ENCODE measurements around the gene MYOF. TPM values are rescaled to one million over a fixed set of nuclear protein-coding genes. Genes with fewer than 3 reads are reported as not detected.
"Not testable (repeated sequence)": the region's sequence is repeated elsewhere in the genome, so short reads cannot be mapped to it uniquely, and the experiment has no call there.

Gene MYOF
- total RNA-seq, 1 experiment from 2014 or later, result 376 TPM

DNA sequence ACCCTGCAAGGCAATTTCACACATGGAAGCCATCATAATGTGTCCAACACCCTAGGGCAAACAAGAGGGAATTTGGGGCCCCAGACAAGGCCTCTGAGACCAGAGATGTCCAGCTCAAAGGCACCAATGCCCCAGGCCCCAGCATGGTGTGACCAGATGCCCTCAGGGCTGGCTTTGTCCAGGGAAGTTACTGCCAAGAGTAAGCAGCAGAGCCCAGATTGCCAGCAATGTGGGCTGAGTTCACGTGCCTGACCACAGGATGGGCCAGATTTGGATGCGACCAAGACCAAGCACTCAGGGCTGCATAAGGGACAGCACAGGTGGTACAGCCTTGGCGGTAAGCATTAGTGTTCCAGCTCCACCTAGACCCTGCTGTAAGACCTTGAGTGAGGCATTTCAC, 12.7 kb downstream of the MYOF start:
- CTCF ChIA-PET, result interaction anchor here (1.0 kb wide), 1 partner anchor 12 kb away, joined by 3 read pairs; the partner anchor contains the start of gene MYOF
- Histone ChIP-seq H3K9me3 (ENCODE audit: control insufficient read depth, insufficient read depth, low read depth, low read length) (peaks cover 4% of the 10 kb centered on the region; the same call in 1 of the 2 replicates), H3K4me1 (ENCODE audit: control insufficient read depth, insufficient read depth, low read length) (peaks cover 92% of the 10 kb centered on the region), H3K4me3 (ENCODE audit: low read depth in 2 of 2, low read length in 2 of 2) (no peak overlapping the region), H3K27me3 (ENCODE audit: control insufficient read depth, insufficient read depth, low read length) (no peaks in the 10 kb centered on the region), H3K27ac (ENCODE audit: low read length) (peak overlapping the region; percentile 100), H3K36me3 (ENCODE audit: control insufficient read depth, insufficient read depth, low read length) (no peaks in the 10 kb centered on the region; the same call in 1 of the 2 replicates)
- intact Hi-C loops (cut with micrococcal nuclease; ENCODE audit: unreplicated experiment), result no loop called here
- no peak for DNase-seq (ENCODE audit: low read depth, low spot score)
- no peak for ATAC-seq
- in situ Hi-C loops (cut with HindIII; ENCODE audit: low pct_unique_long_range_greater_than_20kb, low sequenced_read_pairs), result no loop called here
- POLR2A ChIA-PET, result interaction anchor here (0.6 to 1.2 kb wide), 2 partner anchors 11 to 98 kb away, joined by 3 read pairs; no protein-coding TSS in a partner anchor
- TF ChIP-seq, protein P1, sequence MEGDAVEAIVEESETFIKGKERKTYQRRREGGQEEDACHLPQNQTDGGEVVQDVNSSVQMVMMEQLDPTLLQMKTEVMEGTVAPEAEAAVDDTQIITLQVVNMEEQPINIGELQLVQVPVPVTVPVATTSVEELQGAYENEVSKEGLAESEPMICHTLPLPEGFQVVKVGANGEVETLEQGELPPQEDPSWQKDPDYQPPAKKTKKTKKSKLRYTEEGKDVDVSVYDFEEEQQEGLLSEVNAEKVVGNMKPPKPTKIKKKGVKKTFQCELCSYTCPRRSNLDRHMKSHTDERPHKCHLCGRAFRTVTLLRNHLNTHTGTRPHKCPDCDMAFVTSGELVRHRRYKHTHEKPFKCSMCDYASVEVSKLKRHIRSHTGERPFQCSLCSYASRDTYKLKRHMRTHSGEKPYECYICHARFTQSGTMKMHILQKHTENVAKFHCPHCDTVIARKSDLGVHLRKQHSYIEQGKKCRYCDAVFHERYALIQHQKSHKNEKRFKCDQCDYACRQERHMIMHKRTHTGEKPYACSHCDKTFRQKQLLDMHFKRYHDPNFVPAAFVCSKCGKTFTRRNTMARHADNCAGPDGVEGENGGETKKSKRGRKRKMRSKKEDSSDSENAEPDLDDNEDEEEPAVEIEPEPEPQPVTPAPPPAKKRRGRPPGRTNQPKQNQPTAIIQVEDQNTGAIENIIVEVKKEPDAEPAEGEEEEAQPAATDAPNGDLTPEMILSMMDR (IDR thresholded peaks at IDR 0.05), result no peak
- peak; percentile 59 for TF ChIP-seq POLR2AphosphoS5 (IDR thresholded peaks at IDR 0.05; ENCODE audit: low read depth, low read length)
- BruUV-seq (replicated peaks), result no TSS peak

DNA sequence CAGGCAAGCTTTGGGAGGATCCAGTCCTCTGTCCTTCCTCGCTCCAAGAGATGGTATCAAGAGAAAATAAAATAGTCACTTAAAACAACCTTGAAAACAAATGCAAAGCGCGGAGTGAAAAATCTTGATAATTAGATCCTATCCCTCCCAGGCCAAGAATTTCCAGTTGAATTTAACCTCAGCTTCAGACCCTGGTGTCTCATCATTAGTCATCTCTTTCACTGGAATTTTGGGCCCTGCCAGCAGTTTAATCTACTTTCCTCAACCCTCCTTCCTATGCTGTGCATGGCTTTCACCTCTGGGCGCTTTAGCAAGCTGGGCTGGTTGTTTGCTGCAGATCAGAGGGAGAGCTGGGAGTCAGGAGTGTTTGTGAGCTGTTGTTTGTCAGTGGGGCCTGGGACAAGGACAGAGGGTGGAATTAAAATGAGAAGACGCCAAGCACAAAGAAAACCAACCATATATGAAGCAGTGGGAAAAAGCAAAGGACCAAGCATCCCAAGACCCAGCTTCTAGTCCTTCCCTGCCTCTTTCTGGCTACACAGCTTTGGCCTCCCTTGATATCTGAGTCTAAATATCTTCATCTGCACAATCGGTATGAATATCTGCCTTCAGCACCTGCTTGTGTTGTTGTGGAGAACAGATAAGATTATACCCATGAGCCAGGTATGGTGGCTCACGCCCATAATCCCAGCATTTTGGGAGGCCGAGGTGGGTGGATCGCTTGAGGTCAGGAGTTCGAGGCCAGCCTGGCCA, 13.5 kb downstream of the MYOF start:
- peak; percentile 55; the same call in 1 of the 2 replicates for TF ChIP-seq POLR2AphosphoS5 (IDR thresholded peaks at IDR 0.05; ENCODE audit: low read depth, low read length)
- TF ChIP-seq TCF7L2 (IDR thresholded peaks at IDR 0.05; ENCODE audit: low read depth, low read length), result no peak
- no peak for TF ChIP-seq SIN3A (IDR thresholded peaks at IDR 0.05; ENCODE audit: borderline replicate concordance, insufficient read depth, low read depth, low read length)
- TF ChIP-seq, protein P2, sequence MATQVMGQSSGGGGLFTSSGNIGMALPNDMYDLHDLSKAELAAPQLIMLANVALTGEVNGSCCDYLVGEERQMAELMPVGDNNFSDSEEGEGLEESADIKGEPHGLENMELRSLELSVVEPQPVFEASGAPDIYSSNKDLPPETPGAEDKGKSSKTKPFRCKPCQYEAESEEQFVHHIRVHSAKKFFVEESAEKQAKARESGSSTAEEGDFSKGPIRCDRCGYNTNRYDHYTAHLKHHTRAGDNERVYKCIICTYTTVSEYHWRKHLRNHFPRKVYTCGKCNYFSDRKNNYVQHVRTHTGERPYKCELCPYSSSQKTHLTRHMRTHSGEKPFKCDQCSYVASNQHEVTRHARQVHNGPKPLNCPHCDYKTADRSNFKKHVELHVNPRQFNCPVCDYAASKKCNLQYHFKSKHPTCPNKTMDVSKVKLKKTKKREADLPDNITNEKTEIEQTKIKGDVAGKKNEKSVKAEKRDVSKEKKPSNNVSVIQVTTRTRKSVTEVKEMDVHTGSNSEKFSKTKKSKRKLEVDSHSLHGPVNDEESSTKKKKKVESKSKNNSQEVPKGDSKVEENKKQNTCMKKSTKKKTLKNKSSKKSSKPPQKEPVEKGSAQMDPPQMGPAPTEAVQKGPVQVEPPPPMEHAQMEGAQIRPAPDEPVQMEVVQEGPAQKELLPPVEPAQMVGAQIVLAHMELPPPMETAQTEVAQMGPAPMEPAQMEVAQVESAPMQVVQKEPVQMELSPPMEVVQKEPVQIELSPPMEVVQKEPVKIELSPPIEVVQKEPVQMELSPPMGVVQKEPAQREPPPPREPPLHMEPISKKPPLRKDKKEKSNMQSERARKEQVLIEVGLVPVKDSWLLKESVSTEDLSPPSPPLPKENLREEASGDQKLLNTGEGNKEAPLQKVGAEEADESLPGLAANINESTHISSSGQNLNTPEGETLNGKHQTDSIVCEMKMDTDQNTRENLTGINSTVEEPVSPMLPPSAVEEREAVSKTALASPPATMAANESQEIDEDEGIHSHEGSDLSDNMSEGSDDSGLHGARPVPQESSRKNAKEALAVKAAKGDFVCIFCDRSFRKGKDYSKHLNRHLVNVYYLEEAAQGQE (IDR thresholded peaks at IDR 0.05; ENCODE audit: insufficient read depth in 1 of 2, low read depth in 2 of 2, low read length in 1 of 2), result 0 out of 4 replicates have a peak, but pooled peaks of 1 of the 2 experiments have one; percentile 26
- Histone ChIP-seq H3K27ac (ENCODE audit: low read length) (peak overlapping the region; percentile 100), H3K27me3 (ENCODE audit: control insufficient read depth, insufficient read depth, low read length) (no peaks in the 10 kb centered on the region), H3K4me1 (ENCODE audit: control insufficient read depth, insufficient read depth, low read length) (peaks cover 92% of the 10 kb centered on the region), H3K9me3 (ENCODE audit: control insufficient read depth, insufficient read depth, low read depth, low read length) (peaks cover 4% of the 10 kb centered on the region; the same call in 1 of the 2 replicates), H3K36me3 (ENCODE audit: control insufficient read depth, insufficient read depth, low read length) (no peaks in the 10 kb centered on the region), H3K4me3 (ENCODE audit: low read depth in 2 of 2, low read length in 2 of 2) (no peak overlapping the region)
- POLR2A ChIA-PET, result interaction anchor here (1.2 kb wide), 1 partner anchor 10 kb away, joined by 3 read pairs; no protein-coding TSS in a partner anchor
- DNase-seq (ENCODE audit: low read depth, low spot score) (peak; percentile 89), ATAC-seq (peak; percentile 62)
- CTCF ChIA-PET, result interaction anchor here (0.9 kb wide), 1 partner anchor 14 kb away, joined by 3 read pairs; the partner anchor contains the start of gene MYOF
- intact Hi-C loops (cut with micrococcal nuclease; ENCODE audit: unreplicated experiment) (no loop called here), in situ Hi-C loops (cut with HindIII; ENCODE audit: low pct_unique_long_range_greater_than_20kb, low sequenced_read_pairs) (no loop called here)
- no TSS peak for BruUV-seq (replicated peaks)

DNA sequence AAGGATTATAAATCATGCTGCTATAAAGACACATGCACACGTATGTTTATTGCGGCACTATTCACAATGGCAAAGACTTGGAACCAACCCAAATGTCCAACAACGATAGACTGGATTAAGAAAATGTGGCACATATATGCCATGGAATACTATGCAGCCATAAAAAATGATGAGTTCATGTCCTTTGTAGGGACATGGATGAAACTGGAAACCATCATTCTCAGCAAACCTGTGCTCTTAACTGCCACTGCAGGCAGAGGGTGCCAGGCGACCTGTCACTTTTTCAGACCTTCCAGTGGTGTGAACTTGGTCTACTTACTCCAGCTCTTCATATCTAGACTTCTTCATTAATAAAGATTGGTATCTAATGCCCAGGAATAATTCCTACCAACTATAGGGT, 14.5 kb downstream of the MYOF start:
- BruUV-seq (replicated peaks); H3K27me3 ChIP-seq (ENCODE audit: control insufficient read depth, insufficient read depth, low read length); ATAC-seq; DNase-seq (ENCODE audit: low read depth, low spot score); H3K4me3 ChIP-seq (ENCODE audit: low read depth in 2 of 2, low read length in 2 of 2); in situ Hi-C loops (cut with HindIII; ENCODE audit: low pct_unique_long_range_greater_than_20kb, low sequenced_read_pairs); H3K36me3 ChIP-seq (ENCODE audit: control insufficient read depth, insufficient read depth, low read length); H3K9me3 ChIP-seq (ENCODE audit: control insufficient read depth, insufficient read depth, low read depth, low read length); intact Hi-C loops (cut with micrococcal nuclease; ENCODE audit: unreplicated experiment); POLR2A ChIA-PET: not testable (repeated sequence)
- H3K27ac ChIP-seq (ENCODE audit: low read length), result peak overlapping the region; percentile 100
- CTCF ChIA-PET, result interaction anchor here (0.9 kb wide), 1 partner anchor 15 kb away, joined by 3 read pairs; the partner anchor contains the start of gene MYOF
- H3K4me1 ChIP-seq (ENCODE audit: control insufficient read depth, insufficient read depth, low read length), result peaks cover 92% of the 10 kb centered on the region
